ENCODE data around the gene KIF3A.
A peak's percentile ranks its signal among the peaks of the same experiment; 100 is the strongest.

KIF3A gene

DNA sequence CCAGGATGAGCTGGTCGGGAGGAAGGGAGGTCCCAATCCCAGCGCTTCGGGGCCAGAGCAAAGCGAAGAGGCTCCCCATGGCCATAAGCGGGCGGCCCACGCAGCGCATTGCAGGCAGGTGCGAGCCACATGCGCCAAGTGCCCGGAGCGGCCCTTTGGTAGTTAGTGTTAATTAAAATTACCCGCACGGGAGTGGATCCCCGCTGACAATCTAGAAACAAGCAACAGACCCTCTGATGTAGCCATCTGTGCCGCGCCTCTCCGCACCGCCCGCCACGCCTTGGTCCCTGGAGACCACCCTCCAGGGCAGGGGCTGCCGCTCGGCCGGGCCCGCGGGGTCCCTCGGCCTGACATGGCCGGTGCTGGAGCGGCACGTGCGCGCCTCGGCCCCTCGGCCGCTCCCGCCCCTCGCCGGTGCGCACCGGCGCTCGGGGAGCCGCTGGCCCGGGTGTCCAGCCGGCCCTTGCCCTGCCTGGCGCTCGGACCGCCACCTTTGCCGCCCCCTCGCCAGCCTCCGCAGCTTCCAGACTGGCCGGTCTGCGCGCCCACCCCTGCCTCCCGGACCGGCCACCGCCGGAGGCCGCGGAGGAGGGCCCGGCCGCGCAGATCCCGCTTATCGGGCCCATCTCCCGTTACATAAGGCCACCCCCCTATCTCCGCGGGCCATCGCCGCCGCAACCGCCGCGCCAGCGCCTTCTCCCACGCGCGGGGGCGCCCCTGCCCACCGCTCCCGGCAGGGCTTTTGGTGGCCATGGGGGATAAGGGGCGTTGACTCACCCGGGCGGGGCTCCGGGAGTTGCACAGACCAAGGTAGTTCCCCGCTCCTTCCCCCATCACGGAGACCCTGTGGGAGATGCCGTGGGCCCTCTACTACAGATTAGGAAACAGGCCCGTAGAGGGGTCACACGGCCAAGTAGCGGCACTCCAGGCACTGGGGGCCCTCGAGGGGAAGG lies 81.2 kb downstream of the KIF3A start:
- Histone ChIP-seq H3K4me3 (peak overlapping the region; percentile 42 to 54), H3K4me1 (peaks cover 0 to 13% (median 12%) of the 10 kb centered on the region in 4 donors), H3K27me3 (peaks cover 2 to 19% of the 10 kb centered on the region in 2 donors), H3K36me3 (no peaks in the 10 kb centered on the region), H3K27ac (no peak overlapping the region), H3K9me3 (no peaks in the 10 kb centered on the region)
- no peak for DNase-seq
- TF ChIP-seq, protein P1, sequence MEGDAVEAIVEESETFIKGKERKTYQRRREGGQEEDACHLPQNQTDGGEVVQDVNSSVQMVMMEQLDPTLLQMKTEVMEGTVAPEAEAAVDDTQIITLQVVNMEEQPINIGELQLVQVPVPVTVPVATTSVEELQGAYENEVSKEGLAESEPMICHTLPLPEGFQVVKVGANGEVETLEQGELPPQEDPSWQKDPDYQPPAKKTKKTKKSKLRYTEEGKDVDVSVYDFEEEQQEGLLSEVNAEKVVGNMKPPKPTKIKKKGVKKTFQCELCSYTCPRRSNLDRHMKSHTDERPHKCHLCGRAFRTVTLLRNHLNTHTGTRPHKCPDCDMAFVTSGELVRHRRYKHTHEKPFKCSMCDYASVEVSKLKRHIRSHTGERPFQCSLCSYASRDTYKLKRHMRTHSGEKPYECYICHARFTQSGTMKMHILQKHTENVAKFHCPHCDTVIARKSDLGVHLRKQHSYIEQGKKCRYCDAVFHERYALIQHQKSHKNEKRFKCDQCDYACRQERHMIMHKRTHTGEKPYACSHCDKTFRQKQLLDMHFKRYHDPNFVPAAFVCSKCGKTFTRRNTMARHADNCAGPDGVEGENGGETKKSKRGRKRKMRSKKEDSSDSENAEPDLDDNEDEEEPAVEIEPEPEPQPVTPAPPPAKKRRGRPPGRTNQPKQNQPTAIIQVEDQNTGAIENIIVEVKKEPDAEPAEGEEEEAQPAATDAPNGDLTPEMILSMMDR (IDR thresholded peaks at IDR 0.05) = peak; percentile 24 to 25
- intact Hi-C loops (cut with DNase I; ENCODE audit: low total_unique reads) = loop anchor here (10.0 kb wide), 1 partner anchor 159 kb away; the partner anchor contains the start of gene SOWAHA

DNA sequence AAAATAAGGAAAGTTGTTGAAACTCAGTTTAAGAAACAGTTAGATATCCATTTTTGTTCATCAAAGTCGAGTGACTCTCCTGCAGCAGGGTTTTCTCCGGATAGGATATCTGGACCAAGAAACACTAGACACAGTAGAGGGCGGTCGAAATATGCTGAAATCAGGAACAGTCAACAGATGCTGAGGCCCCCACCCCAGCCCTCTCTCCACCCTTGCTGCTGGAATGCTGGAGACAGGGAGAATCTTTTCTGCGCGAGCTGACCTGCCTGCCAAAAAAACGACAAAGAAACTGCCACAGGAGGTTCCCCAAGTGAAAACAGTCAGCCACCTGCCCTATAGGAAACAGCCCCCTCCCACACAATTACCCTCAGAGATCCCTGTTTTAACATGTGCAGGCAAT lies 83.6 kb downstream of the KIF3A start:
- intact Hi-C loops (cut with DNase I; ENCODE audit: low total_unique reads) = loop anchor here (10.0 kb wide), 1 partner anchor 161 kb away; the partner anchor contains the start of gene SOWAHA
- TF ChIP-seq, protein P1 (IDR thresholded peaks at IDR 0.05) = no peak

DNA sequence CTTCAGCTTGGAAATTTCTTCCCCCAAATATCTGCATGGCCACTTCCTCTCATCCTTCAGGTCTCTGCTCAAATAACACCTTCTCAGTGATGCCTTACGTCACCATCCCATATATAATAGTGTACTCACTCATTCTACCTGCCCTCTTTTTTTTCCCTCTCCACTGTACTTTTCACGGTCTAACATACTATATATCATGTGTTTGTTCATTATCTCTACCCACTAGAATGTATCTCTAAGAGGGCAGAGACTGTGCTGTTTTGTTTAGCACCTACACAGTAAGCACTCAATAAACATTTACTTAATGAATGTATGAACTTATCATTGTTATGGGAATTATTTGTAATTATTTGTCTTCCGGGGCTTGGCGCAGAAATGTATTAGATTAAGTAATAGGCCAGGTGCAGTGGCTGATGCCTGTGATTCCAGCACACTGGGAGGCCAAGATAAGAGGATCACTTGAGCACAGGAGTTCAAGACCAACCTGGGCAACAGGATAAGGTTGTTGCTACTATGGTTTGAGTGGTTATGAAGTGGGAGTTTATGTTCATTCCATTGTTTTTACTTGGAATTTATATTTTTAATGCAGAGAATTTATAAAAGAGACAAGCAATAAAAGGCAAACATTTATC lies 85.4 kb downstream of the KIF3A start:
- Histone ChIP-seq H3K9me3 (peaks cover 0 to 9% (median 8%) of the 10 kb centered on the region in 3 donors), H3K27ac (no peak overlapping the region), H3K4me1 (peaks cover 0 to 13% (median 12%) of the 10 kb centered on the region in 4 donors), H3K4me3 (no peak overlapping the region), H3K27me3 (peaks cover 2 to 19% of the 10 kb centered on the region in 2 donors), H3K36me3 (no peaks in the 10 kb centered on the region)
- intact Hi-C loops (cut with DNase I; ENCODE audit: low total_unique reads) = loop anchor here (10.0 kb wide), 1 partner anchor 163 kb away; the partner anchor contains the start of gene SOWAHA
- no peak for DNase-seq
- TF ChIP-seq, protein P1 (IDR thresholded peaks at IDR 0.05) = no peak

More for the DNA sequence above, 83.6 kb downstream of the KIF3A start:
- Histone ChIP-seq H3K4me1 (peaks cover 0 to 13% (median 12%) of the 10 kb centered on the region in 4 donors), H3K27ac (no peak overlapping the region), H3K4me3 (no peak overlapping the region), H3K27me3 (peaks cover 2 to 19% of the 10 kb centered on the region in 2 donors), H3K9me3 (peaks cover 0 to 3% (median 2%) of the 10 kb centered on the region in 3 donors), H3K36me3 (no peaks in the 10 kb centered on the region)
- DNase-seq = no peak

DNA sequence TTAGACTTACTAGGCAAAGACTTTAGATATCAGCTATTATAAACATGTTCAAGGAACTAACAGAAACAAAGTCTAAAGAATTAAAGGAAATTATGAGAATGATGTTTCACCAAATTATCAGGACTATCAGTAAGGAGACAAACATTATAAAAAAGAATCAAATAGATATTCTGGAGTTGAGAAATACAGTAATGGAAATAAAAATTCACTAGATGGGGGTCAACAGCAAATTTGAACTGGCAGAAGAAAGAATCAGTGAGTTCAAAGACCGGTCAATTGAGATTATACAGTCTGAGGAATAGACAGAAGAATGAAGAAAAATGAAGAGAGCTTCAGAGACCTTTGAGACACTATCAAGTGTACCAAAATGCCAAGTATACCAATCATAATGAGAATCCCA lies 89.0 kb downstream of the KIF3A start:
- H3K4me1 ChIP-seq = no peaks in the 10 kb centered on the region
- intact Hi-C loops (cut with DNase I; ENCODE audit: low total_unique reads) = no loop called here
- H3K36me3 ChIP-seq = peaks cover 2 to 8% (median 3%) of the 10 kb centered on the region in 3 donors
- H3K9me3 ChIP-seq = peaks cover 0 to 9% (median 8%) of the 10 kb centered on the region in 3 donors
- TF ChIP-seq, protein P1 (IDR thresholded peaks at IDR 0.05) = no peak
- H3K4me3 ChIP-seq = no peak overlapping the region
- no peak for DNase-seq
- H3K27me3 ChIP-seq = no peaks in the 10 kb centered on the region
- H3K27ac ChIP-seq = no peak overlapping the region

DNA sequence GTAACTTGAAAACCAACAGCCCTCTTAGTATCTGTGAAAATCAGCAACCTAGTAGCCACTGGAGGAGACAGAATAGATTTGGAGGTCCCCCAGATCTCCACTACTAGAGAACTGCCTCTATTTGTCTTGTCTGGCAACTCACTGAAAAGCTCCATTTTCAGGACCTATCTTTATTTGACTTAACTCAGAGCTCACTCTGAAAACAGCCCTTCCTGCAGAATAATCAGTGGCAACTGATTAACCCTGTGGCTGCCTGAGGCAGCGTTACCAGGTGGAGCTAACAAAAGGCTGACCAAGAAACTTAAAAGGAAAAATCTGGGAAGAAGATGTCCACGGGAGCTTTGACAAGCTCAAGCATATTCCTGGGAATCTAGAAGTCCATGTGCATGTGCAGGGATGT lies 89.9 kb downstream of the KIF3A start:
- TF ChIP-seq, protein P1 (IDR thresholded peaks at IDR 0.05) = no peak
- intact Hi-C loops (cut with DNase I; ENCODE audit: low total_unique reads) = no loop called here

More for the DNA sequence above, 89.9 kb downstream of the KIF3A start:
- no peaks in the 10 kb centered on the region for H3K4me1 ChIP-seq
- no peaks in the 10 kb centered on the region for H3K27me3 ChIP-seq
- H3K27ac ChIP-seq = no peak overlapping the region
- no peak for DNase-seq
- peaks cover 0 to 9% (median 8%) of the 10 kb centered on the region in 3 donors for H3K9me3 ChIP-seq
- peaks cover 8 to 16% (median 11%) of the 10 kb centered on the region in 3 donors for H3K36me3 ChIP-seq
- H3K4me3 ChIP-seq = no peak overlapping the region
